Raji (cell line): ENCODE results near the gene OPN3.

Experiments
- POLR2A ChIP-seq: IDR thresholded peaks from 2 replicates; pipeline ENCODE4 v1.6.1; 2011; ENCODE audit warnings: low read depth, low read length, control low read depth; ENCODE audit not compliant: insufficient read depth

OPN3 gene

GRCh38 chr1:241648159-241648558 lies 8.0 kb upstream of the OPN3 start:
- TF ChIP-seq POLR2A, result no peak

DNA sequence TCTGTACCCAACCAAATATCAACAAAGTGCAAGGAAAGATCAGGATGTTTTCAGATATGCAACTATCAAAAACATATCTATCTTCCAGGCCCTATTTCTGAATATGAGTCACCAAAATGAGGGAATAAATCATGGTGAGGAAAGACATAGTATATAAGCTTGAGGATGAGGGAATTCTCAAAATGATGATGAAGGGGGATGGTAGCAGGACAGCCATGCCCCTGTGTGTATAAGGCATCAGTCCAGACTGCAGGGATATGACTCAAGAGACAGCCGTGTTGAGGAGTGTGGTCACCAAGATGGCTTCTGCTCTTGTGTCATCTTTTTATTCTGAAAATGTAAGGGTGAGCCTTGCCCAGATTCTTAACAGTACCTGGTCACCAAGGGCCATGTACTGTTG lies 7.5 kb upstream of the OPN3 start:
- no peak for TF ChIP-seq POLR2A

GRCh38 chr1:241646201-241646600 lies 6.0 kb upstream of the OPN3 start:
- no peak for TF ChIP-seq POLR2A

- no peak for TF ChIP-seq POLR2A
Observed at GRCh38 chr1:241645199-241645598, 5.0 kb upstream of the OPN3 start.

DNA sequence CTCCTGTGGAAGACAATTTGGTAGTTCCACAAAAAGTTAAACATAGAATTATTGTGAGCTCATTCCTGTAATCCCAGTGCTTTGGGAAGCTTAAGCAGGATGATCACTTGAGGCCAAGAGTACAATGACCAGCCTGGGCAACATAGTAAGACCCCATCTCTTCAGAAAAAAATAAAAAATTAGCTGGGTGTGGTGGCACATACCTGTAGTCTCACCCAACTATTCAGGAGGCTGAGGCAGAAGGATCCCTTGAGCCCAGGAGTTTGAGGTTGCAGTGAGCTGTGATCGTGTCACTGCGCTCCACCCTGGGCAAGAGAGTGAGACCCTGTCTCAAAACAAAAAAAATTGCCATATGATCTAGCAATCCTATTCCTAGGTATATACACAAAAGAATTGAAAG lies 4.1 kb upstream of the OPN3 start:
- TF ChIP-seq POLR2A, result no peak

GRCh38 chr1:241642593-241642944 lies 2.4 kb upstream of the OPN3 start:
- TF ChIP-seq POLR2A, result no peak

DNA sequence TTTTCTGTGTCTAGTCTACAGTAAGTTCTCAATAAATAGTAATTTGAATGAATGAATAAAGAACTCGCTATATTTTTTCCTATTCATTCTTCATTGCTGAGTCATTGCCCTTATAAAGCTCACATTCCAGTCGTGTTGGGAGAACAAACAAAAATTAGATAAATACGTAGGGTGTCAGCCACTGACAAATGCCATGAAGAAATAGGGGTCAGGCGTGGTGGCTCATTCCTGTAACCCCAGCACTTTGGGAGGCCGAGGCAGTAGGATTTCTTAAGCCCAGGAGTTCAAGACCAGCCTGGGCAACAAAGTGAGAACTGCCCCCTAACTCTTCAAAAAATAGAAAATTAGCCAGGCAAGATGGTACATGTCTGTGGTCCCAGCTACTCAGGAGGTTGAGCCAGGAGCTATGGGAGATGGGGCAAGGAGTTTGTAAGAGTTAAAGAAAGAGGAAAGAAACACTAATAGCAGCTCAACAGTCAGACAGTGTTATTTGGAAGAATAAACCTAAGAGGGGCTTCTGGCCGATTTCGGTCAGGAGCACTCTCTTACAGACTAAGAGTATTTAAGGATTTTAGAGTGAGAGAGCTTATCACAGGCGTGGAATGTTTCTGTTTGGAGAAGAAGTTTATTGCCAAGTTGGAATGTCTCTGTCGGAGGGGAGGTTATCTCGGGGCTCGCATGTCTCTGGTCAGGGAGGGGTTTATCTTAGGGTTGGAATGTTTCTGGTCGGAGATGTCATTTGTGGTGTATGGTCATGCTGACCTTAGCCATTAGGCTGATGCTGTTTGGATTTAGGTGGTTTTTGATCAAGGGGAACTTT lies 1.8 kb upstream of the OPN3 start:
- TF ChIP-seq POLR2A, result no peak

- no peak for TF ChIP-seq POLR2A
Observed at GRCh38 chr1:241640867-241641622, 876 bp upstream of the OPN3 start.

GRCh38 chr1:241639623-241640148 lies 483 bp downstream of the OPN3 start:
- TF ChIP-seq POLR2A, result no peak

GRCh38 chr1:241638909-241639622 lies 1.1 kb downstream of the OPN3 start:
- no peak for TF ChIP-seq POLR2A

DNA sequence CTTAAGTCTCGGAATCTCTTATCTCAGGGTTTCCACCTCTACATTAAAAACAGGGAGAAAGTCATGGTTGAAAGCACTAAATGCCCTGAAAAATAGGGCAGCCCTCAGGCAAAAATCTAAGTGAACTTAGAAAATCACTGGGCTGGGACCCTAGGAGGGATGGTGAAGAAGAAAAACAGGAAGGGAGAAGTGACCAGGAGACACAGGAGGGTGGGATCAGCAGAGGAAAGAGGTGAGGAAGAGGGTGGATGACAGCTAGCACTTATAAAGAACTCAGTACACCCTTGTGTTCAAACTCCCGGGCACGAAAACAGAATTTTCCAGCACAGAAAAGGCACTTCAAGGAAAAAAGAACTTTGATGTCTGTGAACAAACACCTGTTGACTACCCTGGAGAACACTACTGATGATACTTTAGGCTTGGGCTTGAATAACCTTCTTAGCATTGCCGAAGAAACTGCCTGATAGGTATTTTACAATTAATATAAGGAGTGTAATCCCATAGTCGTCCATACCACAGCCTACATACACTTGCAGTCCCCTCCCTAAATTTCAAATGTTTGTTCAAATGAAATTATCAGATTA lies 2.0 kb downstream of the OPN3 start:
- TF ChIP-seq POLR2A, result no peak

DNA sequence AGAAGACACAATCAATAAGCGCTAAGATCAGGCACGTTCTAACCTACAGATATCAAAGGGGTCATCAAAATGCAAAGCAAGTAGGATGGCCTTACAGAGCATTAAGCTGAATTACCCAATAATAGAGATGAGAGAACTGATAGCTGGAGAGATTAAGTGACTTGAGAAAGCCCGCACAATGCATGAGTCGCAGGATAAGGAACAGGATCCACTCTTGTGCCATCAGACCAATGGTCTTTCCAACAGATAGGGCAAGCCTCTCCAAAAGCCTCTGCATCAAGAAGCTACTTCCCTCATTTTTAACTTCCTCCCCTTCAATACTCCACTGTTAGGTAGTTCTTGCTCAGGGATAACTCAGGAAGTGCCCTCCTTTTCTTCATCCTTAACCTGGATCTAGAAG lies 2.6 kb downstream of the OPN3 start:
- no peak for TF ChIP-seq POLR2A

GRCh38 chr1:241637046-241637590 lies 3.1 kb downstream of the OPN3 start:
- TF ChIP-seq POLR2A, result no peak

DNA sequence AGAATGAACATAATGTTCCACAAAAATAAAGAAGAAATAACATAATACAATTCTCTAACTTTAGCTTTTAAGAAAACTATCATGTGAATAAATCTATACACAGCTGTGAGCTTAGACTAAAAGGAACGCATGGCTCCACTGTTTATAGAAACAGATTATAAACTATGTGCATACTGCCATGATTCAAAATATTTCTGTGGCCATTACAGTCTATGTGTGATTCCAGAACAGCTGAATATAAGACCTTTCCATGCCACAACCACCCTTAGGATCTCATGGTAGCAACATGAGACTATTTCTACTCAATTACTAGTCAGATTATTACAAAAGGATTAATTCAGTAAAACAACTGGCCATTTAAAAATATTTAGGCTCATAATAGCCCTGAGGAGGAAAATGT lies 3.9 kb downstream of the OPN3 start:
- no peak for TF ChIP-seq POLR2A

GRCh38 chr1:241635556-241636152 lies 4.5 kb downstream of the OPN3 start:
- no peak for TF ChIP-seq POLR2A

DNA sequence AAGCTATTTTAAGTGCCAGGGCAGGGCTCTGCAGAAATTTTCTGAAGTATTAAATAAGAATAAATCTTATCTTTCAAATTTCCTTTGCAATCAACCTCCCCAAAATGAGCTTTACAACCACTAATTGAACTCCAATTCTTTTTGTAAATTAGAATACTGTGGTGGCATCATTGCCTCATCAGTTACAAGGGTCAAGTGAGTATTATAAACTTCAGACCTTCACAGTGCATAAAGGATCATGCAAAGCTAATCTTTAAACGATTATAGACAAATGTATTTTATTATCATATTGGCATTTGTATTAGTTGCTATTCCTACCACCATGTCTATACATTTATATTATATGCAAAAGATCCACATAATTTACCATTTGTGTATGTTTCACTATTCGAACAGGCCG lies 7.2 kb downstream of the OPN3 start:
- no peak for TF ChIP-seq POLR2A
